ENCODE data around the gene CERS4. TPM values are rescaled to one million over a fixed set of nuclear protein-coding genes. Genes with fewer than 3 reads are reported as not detected.

CERS4 gene
- total RNA-seq, 1 experiment from 2014 or later: 7.2 TPM

GRCh38 chr19:8308891-8309291, 99.7 kb downstream of the CERS4 start:
- no TSS peak for BruUV-seq (replicated peaks)
- Histone ChIP-seq H4K20me1 (ENCODE audit: insufficient read depth) (no peaks in the 10 kb centered on the region), H3K4me3 (peak overlapping the region; percentile 61; the same call in 1 of the 2 replicates), H3K79me2 (ENCODE audit: low read depth) (peaks cover 14% of the 10 kb centered on the region), H3K4me1 (replicated peaks; ENCODE audit: insufficient read depth) (peaks cover 44% of the 10 kb centered on the region), H3F3A (ENCODE audit: insufficient read depth, low read depth) (peaks cover 38% of the 10 kb centered on the region; the same call in 1 of the 2 replicates), H3K9me2 (ENCODE audit: insufficient read depth) (no peaks in the 10 kb centered on the region), H2AFZ (no peak overlapping the region), H3K4me2 (peak overlapping the region; percentile 90), H3K9me3 (ENCODE audit: insufficient read depth, low read depth) (no peaks in the 10 kb centered on the region), H3K27ac (peak overlapping the region; percentile 37), H3K27me3 (ENCODE audit: insufficient read depth, low read depth) (no peaks in the 10 kb centered on the region), H3K36me3 (ENCODE audit: low read depth) (0 out of 2 replicates have a peak, but pooled peaks cover 5% of the 10 kb centered on the region)
- POLR2A ChIA-PET (ENCODE audit: unreplicated experiment): interaction anchor here (0.6 kb wide), 1 partner anchor 13 kb away, joined by 3 read pairs; no protein-coding TSS in a partner anchor
- CTCF ChIA-PET: no interaction called here
- intact Hi-C loops (cut with micrococcal nuclease; ENCODE audit: unreplicated experiment): no loop called here
- TF ChIP-seq CTCF (conservative IDR thresholded peaks at IDR 0.05): no peak
- TF ChIP-seq EZH2 (IDR thresholded peaks at IDR 0.05; ENCODE audit: low read depth): no peak
- DNase-seq: no peak

- Histone ChIP-seq H3K36me3 (ENCODE audit: low read depth) (0 out of 2 replicates have a peak, but pooled peaks cover 5% of the 10 kb centered on the region), H3K79me2 (ENCODE audit: low read depth) (peaks cover 14% of the 10 kb centered on the region), H4K20me1 (ENCODE audit: insufficient read depth) (no peaks in the 10 kb centered on the region), H3K4me1 (replicated peaks; ENCODE audit: insufficient read depth) (peaks cover 44% of the 10 kb centered on the region), H3K9me3 (ENCODE audit: insufficient read depth, low read depth) (no peaks in the 10 kb centered on the region), H2AFZ (no peak overlapping the region), H3K9me2 (ENCODE audit: insufficient read depth) (no peaks in the 10 kb centered on the region), H3K27me3 (ENCODE audit: insufficient read depth, low read depth) (no peaks in the 10 kb centered on the region), H3K4me2 (no peak overlapping the region), H3K4me3 (no peak overlapping the region), H3F3A (ENCODE audit: insufficient read depth, low read depth) (peaks cover 28% of the 10 kb centered on the region; the same call in 1 of the 2 replicates), H3K27ac (0 out of 2 replicates have a peak overlapping the region, but pooled peaks have one; percentile 13)
- CTCF ChIA-PET: interaction anchor here (0.6 kb wide), 1 partner anchor 155 kb away, joined by 3 read pairs; no protein-coding TSS in a partner anchor
- TF ChIP-seq CTCF (conservative IDR thresholded peaks at IDR 0.05) (no peak), EZH2 (IDR thresholded peaks at IDR 0.05; ENCODE audit: low read depth) (no peak)
- BruUV-seq (replicated peaks): no TSS peak
- intact Hi-C loops (cut with micrococcal nuclease; ENCODE audit: unreplicated experiment): no loop called here
- DNase-seq: peak in 1 of 2 experiments; percentile 21
- POLR2A ChIA-PET (ENCODE audit: unreplicated experiment): no interaction called here
These were observed 101.3 kb downstream of the CERS4 start for GRCh38 chr19:8310342-8311055.

GRCh38 chr19:8311461-8312260, 102.5 kb downstream of the CERS4 start:
- POLR2A ChIA-PET (ENCODE audit: unreplicated experiment): interaction anchor here (0.6 to 0.7 kb wide), 4 partner anchors 133 to 763 kb away, joined by 3 to 4 read pairs (median 3); no protein-coding TSS in a partner anchor
- Histone ChIP-seq H3K9me3 (ENCODE audit: insufficient read depth, low read depth) (no peaks in the 10 kb centered on the region), H3K36me3 (ENCODE audit: low read depth) (0 out of 2 replicates have a peak, but pooled peaks cover 5% of the 10 kb centered on the region), H3K27me3 (ENCODE audit: insufficient read depth, low read depth) (no peaks in the 10 kb centered on the region), H3K79me2 (ENCODE audit: low read depth) (peaks cover 12% of the 10 kb centered on the region), H3K9me2 (ENCODE audit: insufficient read depth) (no peaks in the 10 kb centered on the region), H2AFZ (no peak overlapping the region), H3K4me3 (no peak overlapping the region), H3K4me1 (replicated peaks; ENCODE audit: insufficient read depth) (peaks cover 41% of the 10 kb centered on the region), H3K4me2 (peak overlapping the region; percentile 61), H4K20me1 (ENCODE audit: insufficient read depth) (no peaks in the 10 kb centered on the region), H3F3A (ENCODE audit: insufficient read depth, low read depth) (peaks cover 28% of the 10 kb centered on the region; the same call in 1 of the 2 replicates), H3K27ac (0 out of 2 replicates have a peak overlapping the region, but pooled peaks have one; percentile 13)
- no TSS peak for BruUV-seq (replicated peaks)
- intact Hi-C loops (cut with micrococcal nuclease; ENCODE audit: unreplicated experiment): no loop called here
- CTCF ChIA-PET: interaction anchor here (0.6 to 1.0 kb wide), 3 partner anchors 44 to 213 kb away, joined by 4 to 7 read pairs (median 6); partner anchors contain the start of gene ZNF414
- TF ChIP-seq CTCF (conservative IDR thresholded peaks at IDR 0.05) (no peak), EZH2 (IDR thresholded peaks at IDR 0.05; ENCODE audit: low read depth) (no peak)
- peak; percentile 74 to 75 for DNase-seq
